GM10266 (cell line): ENCODE data around the gene ZNFX1.

Source experiments
- DNase-seq: peaks from one replicate; pipeline ENCODE4 v3.0.0; 2012; ENCODE audit errors: extremely low spot score
- TF ChIP-seq, protein P1 (sequence below): IDR thresholded peaks from 2 replicates; pipeline ENCODE4 v1.5.1; 2012; ENCODE audit warnings: mild to moderate bottlenecking, low read depth; ENCODE audit not compliant: control insufficient read depth, insufficient read depth; ENCODE audit errors: missing control alignments

The ZNFX1 gene

GRCh38 chr20:49259799-49260198, 18.1 kb downstream of the ZNFX1 start:
- TF ChIP-seq, protein P1, sequence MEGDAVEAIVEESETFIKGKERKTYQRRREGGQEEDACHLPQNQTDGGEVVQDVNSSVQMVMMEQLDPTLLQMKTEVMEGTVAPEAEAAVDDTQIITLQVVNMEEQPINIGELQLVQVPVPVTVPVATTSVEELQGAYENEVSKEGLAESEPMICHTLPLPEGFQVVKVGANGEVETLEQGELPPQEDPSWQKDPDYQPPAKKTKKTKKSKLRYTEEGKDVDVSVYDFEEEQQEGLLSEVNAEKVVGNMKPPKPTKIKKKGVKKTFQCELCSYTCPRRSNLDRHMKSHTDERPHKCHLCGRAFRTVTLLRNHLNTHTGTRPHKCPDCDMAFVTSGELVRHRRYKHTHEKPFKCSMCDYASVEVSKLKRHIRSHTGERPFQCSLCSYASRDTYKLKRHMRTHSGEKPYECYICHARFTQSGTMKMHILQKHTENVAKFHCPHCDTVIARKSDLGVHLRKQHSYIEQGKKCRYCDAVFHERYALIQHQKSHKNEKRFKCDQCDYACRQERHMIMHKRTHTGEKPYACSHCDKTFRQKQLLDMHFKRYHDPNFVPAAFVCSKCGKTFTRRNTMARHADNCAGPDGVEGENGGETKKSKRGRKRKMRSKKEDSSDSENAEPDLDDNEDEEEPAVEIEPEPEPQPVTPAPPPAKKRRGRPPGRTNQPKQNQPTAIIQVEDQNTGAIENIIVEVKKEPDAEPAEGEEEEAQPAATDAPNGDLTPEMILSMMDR, result no peak
- DNase-seq, result no peak

DNA sequence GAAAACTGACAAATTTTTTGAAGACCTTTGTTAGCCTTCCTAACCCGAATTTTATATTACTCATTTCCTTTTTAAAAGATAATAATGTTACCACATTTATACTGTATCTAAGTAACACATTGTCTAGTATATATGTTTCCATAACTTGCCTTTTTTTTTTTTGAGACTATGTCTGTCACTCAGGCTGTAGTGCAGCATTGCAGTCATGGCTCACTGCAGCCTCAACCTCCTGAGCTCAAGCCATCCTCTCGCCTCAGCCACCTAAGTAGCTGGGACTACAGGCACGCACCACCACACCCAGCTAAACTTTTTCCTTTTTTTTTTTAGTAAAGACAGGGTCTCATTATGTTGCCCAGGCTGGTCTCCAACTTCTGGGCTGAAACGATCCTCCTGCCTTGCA, 18.6 kb downstream of the ZNFX1 start:
- TF ChIP-seq, protein P1, result no peak
- no peak for DNase-seq

DNA sequence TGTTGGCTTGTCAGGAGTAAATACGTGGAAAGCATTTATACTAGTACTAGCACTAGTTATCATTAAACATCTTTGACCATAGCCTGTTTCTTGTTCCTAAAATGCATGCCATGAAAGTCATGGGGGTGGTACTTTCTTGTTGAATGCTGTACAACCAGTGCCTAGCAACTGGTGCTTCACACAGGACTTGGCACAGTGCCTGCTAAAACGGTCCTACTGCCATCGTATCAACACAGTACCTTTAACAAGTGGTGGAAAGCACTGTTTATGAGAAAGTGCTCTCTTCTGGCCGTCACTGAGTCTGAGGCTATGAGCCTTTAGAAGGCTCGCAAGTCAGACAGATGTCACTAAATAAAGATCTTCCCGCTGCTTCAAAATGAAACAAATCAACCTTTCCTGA, 21.6 kb downstream of the ZNFX1 start:
- TF ChIP-seq, protein P1, result no peak
- DNase-seq, result no peak

GRCh38 chr20:49252556-49253350, 25.1 kb downstream of the ZNFX1 start:
- TF ChIP-seq, protein P1, result no peak
- DNase-seq, result no peak

- TF ChIP-seq, protein P1, result no peak
- no peak for DNase-seq
Measured at GRCh38 chr20:49248879-49249665, 28.8 kb downstream of the ZNFX1 start.

DNA sequence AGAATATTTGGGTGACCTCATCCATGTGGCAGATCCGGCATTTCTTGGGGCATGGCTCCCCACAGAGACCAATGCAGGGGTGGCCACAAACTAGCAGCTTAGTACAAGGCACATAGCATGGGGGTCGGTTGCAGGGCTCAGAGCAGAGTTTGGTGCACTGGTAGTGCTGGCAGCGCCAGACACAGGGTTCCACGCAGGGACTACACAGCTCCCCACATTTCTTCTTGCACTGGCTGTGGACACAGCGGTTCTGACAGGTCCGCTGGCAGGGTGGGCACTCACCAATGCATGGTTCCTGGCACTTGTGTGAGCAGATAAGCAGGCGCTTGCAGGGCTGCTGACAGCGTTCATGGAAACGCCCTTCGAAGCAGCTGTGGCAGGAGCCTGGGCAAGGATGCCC, 29.6 kb downstream of the ZNFX1 start:
- DNase-seq, result no peak
- TF ChIP-seq, protein P1, result no peak

- DNase-seq, result no peak
- TF ChIP-seq, protein P1, result no peak
Measured at GRCh38 chr20:49247792-49248191, 30.1 kb downstream of the ZNFX1 start.
